HepG2 (cell line): ENCODE data around the gene MSANTD2.

Source experiments
- NPAS2 ChIP-seq: sonication (generic); formaldehyde crosslinking; IDR thresholded peaks from 2 replicates; pipeline ENCODE4 v1.8.0; 2022; ENCODE audit warnings: mild to moderate bottlenecking, missing genetic modification reagents, borderline replicate concordance
- POLR2AphosphoS5 ChIP-seq: IDR thresholded peaks from 2 replicates; pipeline ENCODE4 v1.6.1; 2012; ENCODE audit warnings: low read depth, low read length
- RBAK ChIP-seq: sonication (generic); formaldehyde crosslinking; IDR thresholded peaks from 2 replicates; pipeline ENCODE4 v1.5.1; 2020; ENCODE audit warnings: mild to moderate bottlenecking, missing genetic modification reagents
- ZNF878 ChIP-seq: sonication (generic); formaldehyde crosslinking; IDR thresholded peaks from 2 replicates; pipeline ENCODE4 v1.8.1; 2023; ENCODE audit warnings: mild to moderate bottlenecking, missing genetic modification reagents, moderate library complexity

DNA sequence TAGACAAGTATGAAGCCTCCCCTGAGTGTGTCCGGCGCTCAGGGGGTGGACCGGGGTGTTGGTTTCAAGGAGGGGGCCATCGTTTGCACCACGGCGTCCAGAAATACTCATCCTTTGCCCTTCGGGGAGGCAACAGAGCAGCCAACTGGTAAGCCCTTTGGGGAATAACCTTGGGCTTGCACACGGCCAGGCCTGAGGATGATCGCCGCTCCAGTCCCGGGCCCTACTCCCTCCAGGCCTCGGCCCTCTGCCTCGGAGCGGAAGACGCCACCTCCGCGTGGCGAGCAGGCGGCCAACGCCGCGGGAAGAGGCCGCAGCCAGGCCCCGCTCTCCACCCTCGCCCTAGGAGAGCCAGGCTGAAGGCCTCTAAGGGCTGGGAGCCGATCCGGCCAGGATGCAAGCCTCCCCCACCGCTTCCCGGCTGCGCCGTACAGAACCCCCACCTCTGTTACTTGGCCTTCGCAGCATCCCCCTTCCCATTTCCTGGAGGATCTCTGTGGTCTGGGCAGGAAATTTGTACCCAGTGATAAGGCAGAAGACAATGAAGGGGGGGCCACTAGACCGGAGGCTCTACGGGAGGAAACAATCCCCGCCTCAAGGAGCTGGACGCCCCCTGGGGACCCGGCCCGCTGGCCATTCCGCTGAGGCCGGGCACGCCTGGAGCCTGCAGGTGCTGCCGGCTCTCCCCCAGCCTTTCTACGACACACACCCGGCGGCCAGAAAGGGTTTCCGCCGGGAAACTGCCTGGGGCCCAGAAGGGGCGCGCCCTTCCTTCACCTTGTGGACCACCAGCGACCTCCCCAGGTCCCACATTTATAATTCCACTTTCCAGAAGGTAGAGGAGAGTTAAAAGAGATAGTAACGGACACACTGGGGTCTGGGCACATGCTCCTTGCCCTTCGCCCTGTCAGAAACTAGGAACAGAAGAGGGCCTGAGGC is 40.7 kb downstream of the MSANTD2 start:
- TF ChIP-seq NPAS2 = no peak
- TF ChIP-seq POLR2AphosphoS5 = no peak
- no peak for TF ChIP-seq RBAK (CRISPR knock-in tag)
- no peak for TF ChIP-seq ZNF878 (CRISPR knock-in tag)
